ENCODE measurements around the gene TATDN2. TPM values are rescaled to one million over a fixed set of nuclear protein-coding genes. Genes with fewer than 3 reads are reported as not detected.

The TATDN2 gene, protein sequence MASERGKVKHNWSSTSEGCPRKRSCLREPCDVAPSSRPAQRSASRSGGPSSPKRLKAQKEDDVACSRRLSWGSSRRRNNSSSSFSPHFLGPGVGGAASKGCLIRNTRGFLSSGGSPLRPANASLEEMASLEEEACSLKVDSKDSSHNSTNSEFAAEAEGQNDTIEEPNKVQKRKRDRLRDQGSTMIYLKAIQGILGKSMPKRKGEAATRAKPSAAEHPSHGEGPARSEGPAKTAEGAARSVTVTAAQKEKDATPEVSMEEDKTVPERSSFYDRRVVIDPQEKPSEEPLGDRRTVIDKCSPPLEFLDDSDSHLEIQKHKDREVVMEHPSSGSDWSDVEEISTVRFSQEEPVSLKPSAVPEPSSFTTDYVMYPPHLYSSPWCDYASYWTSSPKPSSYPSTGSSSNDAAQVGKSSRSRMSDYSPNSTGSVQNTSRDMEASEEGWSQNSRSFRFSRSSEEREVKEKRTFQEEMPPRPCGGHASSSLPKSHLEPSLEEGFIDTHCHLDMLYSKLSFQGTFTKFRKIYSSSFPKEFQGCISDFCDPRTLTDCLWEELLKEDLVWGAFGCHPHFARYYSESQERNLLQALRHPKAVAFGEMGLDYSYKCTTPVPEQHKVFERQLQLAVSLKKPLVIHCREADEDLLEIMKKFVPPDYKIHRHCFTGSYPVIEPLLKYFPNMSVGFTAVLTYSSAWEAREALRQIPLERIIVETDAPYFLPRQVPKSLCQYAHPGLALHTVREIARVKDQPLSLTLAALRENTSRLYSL
- total RNA-seq, result 26.8 and 31.7 TPM in 2 replicates
- polyA plus RNA-seq, result 10.6 and 10.7 TPM in 2 replicates
- polyA plus RNA-seq (2011; cell fraction: cytosol; rRNA removed), result 14.4 and 15.1 TPM in 2 replicates
- polyA plus RNA-seq (2011; cell fraction: nucleus; rRNA removed), result 27.7 and 28.7 TPM in 2 replicates
- polyA plus RNA-seq (2012), result 15.4 and 24.8 TPM in 2 replicates
- polyA minus RNA-seq, result 27.0 and 27.2 TPM in 2 replicates
- polyA minus RNA-seq (2011; cell fraction: cytosol; rRNA and poly(A)+ RNA removed), result 23.9 TPM
- polyA minus RNA-seq (2011; cell fraction: nucleus; rRNA and poly(A)+ RNA removed), result 23.7 and 23.8 TPM in 2 replicates
- percentile 67 among the genes with signal in this experiment for Bru-seq, nascent RNA
- BruChase-seq, experiment 1, labeled RNA remaining after a 6-hour chase, result percentile 98 among the genes with signal in this experiment
- percentile 93 among the genes with signal in this experiment for BruChase-seq, experiment 2, labeled RNA remaining after a 2-hour chase
- long read RNA-seq, full-length matches to known transcripts, result 1 of 16 reads
- long read RNA-seq, partial matches to known transcripts, result 13 of 16 reads
- long read RNA-seq, other reads (novel, unspliced or antisense), result 2 of 16 reads

DNA sequence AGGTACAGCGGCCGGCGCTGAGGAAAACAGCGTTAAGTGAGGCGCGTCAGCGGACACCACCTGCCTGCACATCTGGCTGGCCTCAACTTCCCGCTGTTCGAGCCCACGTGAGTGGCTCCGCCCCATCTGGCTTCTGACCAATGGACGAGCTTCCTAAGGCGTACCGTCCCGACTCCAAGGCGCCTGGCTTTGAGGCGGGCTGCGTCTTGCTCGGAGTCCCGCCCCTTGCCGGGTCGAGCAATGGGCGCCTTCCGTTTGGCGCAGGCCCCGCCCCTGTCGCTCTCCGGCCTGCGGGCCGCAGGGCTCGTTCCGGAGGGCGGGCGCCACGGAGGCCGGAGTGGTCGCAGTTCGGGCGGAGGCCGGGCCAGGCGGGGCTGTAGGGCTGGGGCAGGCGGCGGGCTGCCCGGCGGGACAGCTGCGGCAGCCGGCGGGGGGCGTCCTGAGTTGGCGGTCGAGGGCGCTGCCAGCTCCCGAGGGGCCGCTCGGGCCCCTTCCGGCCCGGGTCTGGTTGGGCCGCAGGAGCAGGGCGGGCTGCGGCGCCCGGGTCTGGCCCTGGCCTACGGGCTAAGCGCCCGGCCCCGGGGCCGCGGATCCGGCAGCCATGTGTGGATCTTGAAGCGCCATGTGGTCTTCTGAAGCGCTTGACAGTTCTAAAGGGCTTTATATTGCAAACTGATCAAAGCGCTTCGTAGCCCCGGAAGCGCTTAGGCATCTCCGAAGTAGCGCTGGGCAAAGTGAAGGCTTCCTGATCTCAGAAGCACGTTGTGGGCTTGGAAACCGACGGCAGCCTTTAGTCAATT, at the start of gene TATDN2:
TATDN2 (plus strand) TSS at position 276 of the 800 bp plus-strand sequence. CDS start 742 bp downstream, outside the sequence.
- dilution Hi-C loops (cut with MboI; ENCODE audit: extremely low pct_ligation_motif_present, low sequenced_read_pairs), result no loop called here
- Histone ChIP-seq H3K9me1 (replicated peaks; ENCODE audit: control insufficient read depth, extremely low read depth, insufficient read depth, low read length) (no peaks in the 10 kb centered on the region), H3K27me3 (ENCODE audit: control insufficient read depth in 2 of 2, insufficient read depth in 2 of 2, low read length in 2 of 2) (no peaks in the 10 kb centered on the region), H3K4me2 (ENCODE audit: insufficient read depth, low read length) (peak within 1 kb of the TSS; percentile 78), H3K36me3 (ENCODE audit: control insufficient read depth in 2 of 2, extremely low read depth in 1 of 2, insufficient read depth in 2 of 2, low read length in 2 of 2) (peaks cover 0 to 2% of the 10 kb centered on the region in 2 experiments), H3K9ac (replicated peaks; ENCODE audit: extremely low read depth, insufficient read depth, low read length) (peak within 1 kb of the TSS; percentile 74), H3K4me1 (ENCODE audit: control insufficient read depth, extremely low read depth, insufficient read depth, low read length) (peaks cover 14% of the 10 kb centered on the region), H3K79me2 (ENCODE audit: control insufficient read depth, insufficient read depth, low read length) (peaks cover 34% of the 10 kb centered on the region), H4K20me1 (replicated peaks; ENCODE audit: control insufficient read depth, extremely low read depth, insufficient read depth, low read length) (no peaks in the 10 kb centered on the region), H2AFZ (ENCODE audit: low read depth, low read length) (peak within 1 kb of the TSS; percentile 49), H3K27ac (ENCODE audit: insufficient read depth, low read depth, low read length) (peak within 1 kb of the TSS; percentile 18), H3K9me3 (replicated peaks; ENCODE audit: control insufficient read depth, insufficient read depth, low read length) (no peaks in the 10 kb centered on the region), H3K4me3 (replicated peaks in 1 of 3; ENCODE audit: insufficient read depth in 1 of 3, low read depth in 1 of 3, low read length in 3 of 3) (peak within 1 kb of the TSS; percentile 20 to 62 (median 58))
- TF ChIP-seq, protein P1, sequence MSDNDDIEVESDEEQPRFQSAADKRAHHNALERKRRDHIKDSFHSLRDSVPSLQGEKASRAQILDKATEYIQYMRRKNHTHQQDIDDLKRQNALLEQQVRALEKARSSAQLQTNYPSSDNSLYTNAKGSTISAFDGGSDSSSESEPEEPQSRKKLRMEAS (IDR thresholded peaks at IDR 0.05; ENCODE audit: insufficient read depth, insufficient read length), result peak; percentile 76
- TF ChIP-seq POLR2AphosphoS5 (IDR thresholded peaks at IDR 0.05; ENCODE audit: insufficient read depth, low read depth, low read length) (peak; percentile 97), JUN (IDR thresholded peaks at IDR 0.05; ENCODE audit: borderline replicate concordance, insufficient read depth, insufficient read length, low read depth) (no peak), POLR2A (IDR thresholded peaks at IDR 0.05; ENCODE audit: low read depth, low read length) (peak; percentile 97), CTCF (IDR thresholded peaks at IDR 0.05; ENCODE audit: extremely low read depth in 1 of 2, insufficient read depth in 1 of 2, low read depth in 1 of 2, low read length in 2 of 2) (no peak)
- intact Hi-C loops (cut with micrococcal nuclease), result loop anchor here (1.0 to 5.0 kb wide), 6 partner anchors 20 to 354 kb away; partner anchors contain the start of genes FANCD2 and VHL
- BruUV-seq (replicated peaks), result no TSS peak
- peak; percentile 95 for DNase-seq (ENCODE audit: low read depth, low spot score)
- ChIA-PET POLR2A (interaction anchor here (0.7 to 1.0 kb wide), 3 partner anchors 13 to 83 kb away, joined by 3 read pairs; no protein-coding TSS in a partner anchor), CTCF (interaction anchor here (0.6 to 3.2 kb wide), 10 partner anchors 15 to 316 kb away, joined by 3 to 23 read pairs (median 3); partner anchors contain the start of genes SEC13 and VHL)
- peak; percentile 98 for FAIRE-seq
